ENCODE results near the gene IGFL4.
A peak's percentile ranks its signal among the peaks of the same experiment; 100 is the strongest.

IGFL4 gene

DNA sequence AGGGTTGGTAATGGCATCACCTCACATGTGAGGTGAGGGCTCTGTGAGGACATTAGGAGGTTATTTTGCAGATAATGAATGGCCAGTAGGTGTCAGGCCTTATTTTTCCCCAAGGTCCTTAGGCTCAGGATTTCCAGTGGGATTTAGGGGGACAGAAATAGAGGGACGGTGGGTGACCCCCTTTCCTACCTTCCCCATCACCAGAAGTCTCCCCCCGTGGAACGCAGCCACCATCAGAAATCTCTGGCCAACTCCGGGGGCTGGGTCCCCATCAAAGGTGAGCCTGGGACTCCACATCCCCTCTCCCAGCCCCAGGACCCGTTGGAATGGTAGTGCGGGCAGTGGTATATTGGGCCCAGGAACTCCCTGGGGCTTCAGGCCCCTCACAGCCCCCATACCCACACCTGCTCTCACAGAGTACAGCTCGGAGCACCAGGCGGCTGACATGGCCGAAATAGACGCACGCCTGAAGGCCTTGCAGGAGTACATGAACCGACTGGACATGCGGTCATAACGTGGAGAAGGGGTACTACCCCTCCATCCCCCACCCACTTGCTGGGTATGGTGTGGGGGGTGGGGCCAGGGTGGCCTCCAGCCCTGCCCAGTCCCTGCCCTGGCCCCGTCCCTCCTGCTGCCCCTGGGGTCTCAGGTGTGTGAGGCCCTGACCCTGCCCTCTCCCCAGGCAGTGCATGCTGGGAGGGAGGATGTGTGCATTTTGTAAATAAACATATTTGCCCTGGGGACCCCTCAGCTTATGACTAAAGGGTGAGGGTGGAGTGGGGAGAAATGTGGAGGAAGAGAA is 22.7 kb downstream of the IGFL4 start:
- TF ChIP-seq ZBTB7A (IDR thresholded peaks at IDR 0.05; ENCODE audit: low read depth) (no peak), CREB1 (IDR thresholded peaks at IDR 0.05; ENCODE audit: low read depth) (no peak), RAD21 (IDR thresholded peaks at IDR 0.05; ENCODE audit: low read depth) (no peak), TEAD4 (IDR thresholded peaks at IDR 0.05) (no peak), CEBPB (IDR thresholded peaks at IDR 0.05) (no peak), NFIC (IDR thresholded peaks at IDR 0.05) (no peak), EP300 (IDR thresholded peaks at IDR 0.05; ENCODE audit: borderline replicate concordance) (no peak), YY1 (IDR thresholded peaks at IDR 0.05; ENCODE audit: low read depth) (no peak), FOXM1 (IDR thresholded peaks at IDR 0.05; ENCODE audit: borderline replicate concordance, low read depth) (no peak), EGR1 (IDR thresholded peaks at IDR 0.05) (no peak), TCF12 (IDR thresholded peaks at IDR 0.05; ENCODE audit: low read depth) (no peak), TAF1 (IDR thresholded peaks at IDR 0.05; ENCODE audit: low read depth) (no peak), USF1 (IDR thresholded peaks at IDR 0.05) (no peak), MAX (IDR thresholded peaks at IDR 0.05) (no peak)
- TF ChIP-seq, protein P1, sequence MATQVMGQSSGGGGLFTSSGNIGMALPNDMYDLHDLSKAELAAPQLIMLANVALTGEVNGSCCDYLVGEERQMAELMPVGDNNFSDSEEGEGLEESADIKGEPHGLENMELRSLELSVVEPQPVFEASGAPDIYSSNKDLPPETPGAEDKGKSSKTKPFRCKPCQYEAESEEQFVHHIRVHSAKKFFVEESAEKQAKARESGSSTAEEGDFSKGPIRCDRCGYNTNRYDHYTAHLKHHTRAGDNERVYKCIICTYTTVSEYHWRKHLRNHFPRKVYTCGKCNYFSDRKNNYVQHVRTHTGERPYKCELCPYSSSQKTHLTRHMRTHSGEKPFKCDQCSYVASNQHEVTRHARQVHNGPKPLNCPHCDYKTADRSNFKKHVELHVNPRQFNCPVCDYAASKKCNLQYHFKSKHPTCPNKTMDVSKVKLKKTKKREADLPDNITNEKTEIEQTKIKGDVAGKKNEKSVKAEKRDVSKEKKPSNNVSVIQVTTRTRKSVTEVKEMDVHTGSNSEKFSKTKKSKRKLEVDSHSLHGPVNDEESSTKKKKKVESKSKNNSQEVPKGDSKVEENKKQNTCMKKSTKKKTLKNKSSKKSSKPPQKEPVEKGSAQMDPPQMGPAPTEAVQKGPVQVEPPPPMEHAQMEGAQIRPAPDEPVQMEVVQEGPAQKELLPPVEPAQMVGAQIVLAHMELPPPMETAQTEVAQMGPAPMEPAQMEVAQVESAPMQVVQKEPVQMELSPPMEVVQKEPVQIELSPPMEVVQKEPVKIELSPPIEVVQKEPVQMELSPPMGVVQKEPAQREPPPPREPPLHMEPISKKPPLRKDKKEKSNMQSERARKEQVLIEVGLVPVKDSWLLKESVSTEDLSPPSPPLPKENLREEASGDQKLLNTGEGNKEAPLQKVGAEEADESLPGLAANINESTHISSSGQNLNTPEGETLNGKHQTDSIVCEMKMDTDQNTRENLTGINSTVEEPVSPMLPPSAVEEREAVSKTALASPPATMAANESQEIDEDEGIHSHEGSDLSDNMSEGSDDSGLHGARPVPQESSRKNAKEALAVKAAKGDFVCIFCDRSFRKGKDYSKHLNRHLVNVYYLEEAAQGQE (IDR thresholded peaks at IDR 0.05; ENCODE audit: low read depth) = no peak

GRCh38 chr19:46017095-46017429 is 23.7 kb downstream of the IGFL4 start:
- TF ChIP-seq TCF12 (IDR thresholded peaks at IDR 0.05; ENCODE audit: low read depth) (no peak), ZBTB7A (IDR thresholded peaks at IDR 0.05; ENCODE audit: low read depth) (no peak), EGR1 (IDR thresholded peaks at IDR 0.05) (no peak)

- no peak for TF ChIP-seq CEBPB (IDR thresholded peaks at IDR 0.05)
- peak; percentile 69; the same call in 1 of the 2 replicates for TF ChIP-seq ZBTB7A (IDR thresholded peaks at IDR 0.05; ENCODE audit: low read depth)
- no peak for TF ChIP-seq TAF1 (IDR thresholded peaks at IDR 0.05; ENCODE audit: low read depth)
- TF ChIP-seq EGR1 (IDR thresholded peaks at IDR 0.05) = no peak
- peak; percentile 20; the same call in 1 of the 2 replicates for TF ChIP-seq EP300 (IDR thresholded peaks at IDR 0.05; ENCODE audit: borderline replicate concordance)
- no peak for TF ChIP-seq USF1 (IDR thresholded peaks at IDR 0.05)
- no peak for TF ChIP-seq CREB1 (IDR thresholded peaks at IDR 0.05; ENCODE audit: low read depth)
- TF ChIP-seq TEAD4 (IDR thresholded peaks at IDR 0.05) = no peak
- no peak for TF ChIP-seq YY1 (IDR thresholded peaks at IDR 0.05; ENCODE audit: low read depth)
- TF ChIP-seq MAX (IDR thresholded peaks at IDR 0.05) = no peak
- no peak for TF ChIP-seq NFIC (IDR thresholded peaks at IDR 0.05)
- no peak; the same call in 1 of the 2 replicates for TF ChIP-seq TCF12 (IDR thresholded peaks at IDR 0.05; ENCODE audit: low read depth)
- no peak for TF ChIP-seq FOXM1 (IDR thresholded peaks at IDR 0.05; ENCODE audit: borderline replicate concordance, low read depth)
- TF ChIP-seq RAD21 (IDR thresholded peaks at IDR 0.05; ENCODE audit: low read depth) = peak; percentile 30; the same call in 1 of the 2 replicates
- TF ChIP-seq, protein P1 (IDR thresholded peaks at IDR 0.05; ENCODE audit: low read depth) = no peak
Observed at GRCh38 chr19:46016426-46017094, 24.2 kb downstream of the IGFL4 start.

- no peak for TF ChIP-seq NFIC (IDR thresholded peaks at IDR 0.05)
- no peak for TF ChIP-seq ZBTB7A (IDR thresholded peaks at IDR 0.05; ENCODE audit: low read depth)
- TF ChIP-seq TAF1 (IDR thresholded peaks at IDR 0.05; ENCODE audit: low read depth) = no peak
- TF ChIP-seq MAX (IDR thresholded peaks at IDR 0.05) = no peak
- no peak for TF ChIP-seq CEBPB (IDR thresholded peaks at IDR 0.05)
- TF ChIP-seq, protein P1 (IDR thresholded peaks at IDR 0.05; ENCODE audit: low read depth) = no peak
- no peak for TF ChIP-seq YY1 (IDR thresholded peaks at IDR 0.05; ENCODE audit: low read depth)
- no peak for TF ChIP-seq EP300 (IDR thresholded peaks at IDR 0.05; ENCODE audit: borderline replicate concordance)
- TF ChIP-seq TCF12 (IDR thresholded peaks at IDR 0.05; ENCODE audit: low read depth) = no peak
- no peak for TF ChIP-seq RAD21 (IDR thresholded peaks at IDR 0.05; ENCODE audit: low read depth)
- TF ChIP-seq TEAD4 (IDR thresholded peaks at IDR 0.05) = no peak
- no peak for TF ChIP-seq USF1 (IDR thresholded peaks at IDR 0.05)
Observed at GRCh38 chr19:46015687-46016425, 24.9 kb downstream of the IGFL4 start.

Data from Ishikawa (cell line).